ENCODE data around the gene MINDY3.
A peak's percentile ranks its signal among the peaks of the same experiment; 100 is the strongest.

Gene MINDY3

GRCh38 chr10:15898046-15898445 is 37.7 kb upstream of the MINDY3 start:
- Histone ChIP-seq H3K36me3 (ENCODE audit: control insufficient read depth in 2 of 2, insufficient read depth in 1 of 2, low read length in 2 of 2) (no peaks in the 10 kb centered on the region), H3K27ac (ENCODE audit: extremely low read depth, low read depth, low read length) (no peak overlapping the region), H3K9me3 (ENCODE audit: control insufficient read depth, insufficient read depth, low read depth, low read length) (no peaks in the 10 kb centered on the region), H3K4me3 (ENCODE audit: low read depth, low read length) (no peak overlapping the region), H3K4me1 (ENCODE audit: control insufficient read depth, insufficient read depth, low read length) (no peaks in the 10 kb centered on the region)
- TF ChIP-seq ZFP3 (tag by site-specific recombination; IDR thresholded peaks at IDR 0.05; ENCODE audit: low read depth): no peak
- TF ChIP-seq ZNF175 (tag by site-specific recombination; IDR thresholded peaks at IDR 0.05): no peak
- no peak for TF ChIP-seq KLF10 (tag by site-specific recombination; IDR thresholded peaks at IDR 0.05)
- TF ChIP-seq, protein P1, sequence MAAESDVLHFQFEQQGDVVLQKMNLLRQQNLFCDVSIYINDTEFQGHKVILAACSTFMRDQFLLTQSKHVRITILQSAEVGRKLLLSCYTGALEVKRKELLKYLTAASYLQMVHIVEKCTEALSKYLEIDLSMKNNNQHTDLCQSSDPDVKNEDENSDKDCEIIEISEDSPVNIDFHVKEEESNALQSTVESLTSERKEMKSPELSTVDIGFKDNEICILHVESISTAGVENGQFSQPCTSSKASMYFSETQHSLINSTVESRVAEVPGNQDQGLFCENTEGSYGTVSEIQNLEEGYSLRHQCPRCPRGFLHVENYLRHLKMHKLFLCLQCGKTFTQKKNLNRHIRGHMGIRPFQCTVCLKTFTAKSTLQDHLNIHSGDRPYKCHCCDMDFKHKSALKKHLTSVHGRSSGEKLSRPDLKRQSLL (tag by site-specific recombination; IDR thresholded peaks at IDR 0.05): no peak
- no peak for TF ChIP-seq ZNF837 (tag by site-specific recombination; IDR thresholded peaks at IDR 0.05)
- TF ChIP-seq, protein P2, sequence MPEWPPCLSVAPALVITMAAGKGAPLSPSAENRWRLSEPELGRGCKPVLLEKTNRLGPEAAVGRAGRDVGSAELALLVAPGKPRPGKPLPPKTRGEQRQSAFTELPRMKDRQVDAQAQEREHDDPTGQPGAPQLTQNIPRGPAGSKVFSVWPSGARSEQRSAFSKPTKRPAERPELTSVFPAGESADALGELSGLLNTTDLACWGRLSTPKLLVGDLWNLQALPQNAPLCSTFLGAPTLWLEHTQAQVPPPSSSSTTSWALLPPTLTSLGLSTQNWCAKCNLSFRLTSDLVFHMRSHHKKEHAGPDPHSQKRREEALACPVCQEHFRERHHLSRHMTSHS (tag by site-specific recombination; IDR thresholded peaks at IDR 0.05): no peak
- CTCF ChIA-PET: interaction anchor here (0.7 kb wide), 3 partner anchors 138 to 1864 kb away, joined by 3 to 4 read pairs (median 3); no protein-coding TSS in a partner anchor
- POLR2A ChIA-PET: no interaction called here

GRCh38 chr10:15897287-15897686 is 37.0 kb upstream of the MINDY3 start:
- CTCF ChIA-PET: interaction anchor here (0.7 to 1.2 kb wide), 2 partner anchors 16 to 1864 kb away, joined by 3 to 4 read pairs; no protein-coding TSS in a partner anchor

DNA sequence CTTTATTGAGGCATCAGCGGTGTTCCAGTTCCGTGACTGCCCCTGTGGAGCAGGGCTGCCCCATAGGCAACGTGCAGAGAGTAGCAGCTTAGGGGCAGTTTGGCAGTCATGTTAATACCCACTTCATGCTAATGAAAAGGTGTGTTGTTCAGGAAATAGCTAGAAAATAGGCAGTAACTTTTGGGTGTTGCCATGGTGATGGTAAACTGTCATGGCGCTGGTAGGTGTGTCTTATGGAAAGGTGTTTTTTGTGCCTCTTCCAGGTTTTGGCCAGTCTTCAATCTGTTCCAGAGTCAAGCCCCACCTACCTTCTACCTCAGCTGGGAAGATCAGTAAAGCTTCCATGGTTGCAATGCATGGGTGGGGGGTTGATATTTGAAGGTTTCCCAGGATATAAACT is 36.3 kb upstream of the MINDY3 start:
- Histone ChIP-seq H3K4me1 (ENCODE audit: control insufficient read depth, insufficient read depth, low read length) (no peaks in the 10 kb centered on the region), H3K36me3 (ENCODE audit: control insufficient read depth in 2 of 2, insufficient read depth in 1 of 2, low read length in 2 of 2) (no peaks in the 10 kb centered on the region), H3K4me3 (ENCODE audit: low read depth, low read length) (no peak overlapping the region), H3K9me3 (ENCODE audit: control insufficient read depth, insufficient read depth, low read depth, low read length) (no peaks in the 10 kb centered on the region), H3K27ac (ENCODE audit: extremely low read depth, low read depth, low read length) (no peak overlapping the region)
- ChIA-PET POLR2A (no interaction called here), CTCF (interaction anchor here (0.6 to 1.2 kb wide), 2 partner anchors 15 to 978 kb away, joined by 3 read pairs; no protein-coding TSS in a partner anchor)
- TF ChIP-seq ZNF596 (tag by site-specific recombination; IDR thresholded peaks at IDR 0.05) (no peak), CTCF (tag by site-specific recombination; IDR thresholded peaks at IDR 0.05) (no peak), HOXC10 (CRISPR knock-in tag; IDR thresholded peaks at IDR 0.05) (no peak), SETDB1 (IDR thresholded peaks at IDR 0.05; ENCODE audit: insufficient read length, low read length) (no peak), IKZF3 (tag by site-specific recombination; IDR thresholded peaks at IDR 0.05) (no peak), BCL11B (tag by site-specific recombination; IDR thresholded peaks at IDR 0.05; ENCODE audit: low read depth) (no peak), TCF7L2 (IDR thresholded peaks at IDR 0.05; ENCODE audit: borderline replicate concordance, low read depth, low read length) (no peak), ZNF777 (tag by site-specific recombination; IDR thresholded peaks at IDR 0.05; ENCODE audit: borderline replicate concordance) (no peak)

More at GRCh38 chr10:15897287-15897686, 37.0 kb upstream of the MINDY3 start:
- TF ChIP-seq ZNF394 (tag by site-specific recombination; IDR thresholded peaks at IDR 0.05; ENCODE audit: borderline replicate concordance): peak; percentile 55; the same call in 1 of the 2 replicates
- TF ChIP-seq ZFHX2 (tag by site-specific recombination; conservative IDR thresholded peaks at IDR 0.05): no peak
- TF ChIP-seq ZFP37 (tag by site-specific recombination; IDR thresholded peaks at IDR 0.05): no peak
- H3K4me1 ChIP-seq (ENCODE audit: control insufficient read depth, insufficient read depth, low read length): no peaks in the 10 kb centered on the region
- H3K27ac ChIP-seq (ENCODE audit: extremely low read depth, low read depth, low read length): no peak overlapping the region
- POLR2A ChIA-PET: no interaction called here
- no peaks in the 10 kb centered on the region for H3K9me3 ChIP-seq (ENCODE audit: control insufficient read depth, insufficient read depth, low read depth, low read length)
- H3K4me3 ChIP-seq (ENCODE audit: low read depth, low read length): no peak overlapping the region
- H3K36me3 ChIP-seq (ENCODE audit: control insufficient read depth in 2 of 2, insufficient read depth in 1 of 2, low read length in 2 of 2): no peaks in the 10 kb centered on the region

Measured in HEK293 (cell line).